T-helper 9 cell (primary cell): Measurements from ENCODE around the gene EML6.
"Not testable (repeated sequence)": the region's sequence is repeated elsewhere in the genome, so short reads cannot be mapped to it uniquely, and the experiment has no call there.

Experiments
- DNase-seq: peaks from one replicate; pipeline ENCODE4 v3.0.0-alpha.2; 2020

EML6 gene

GRCh38 chr2:54855434-54855833, 132.0 kb downstream of the EML6 start:
- no peak for DNase-seq

DNA sequence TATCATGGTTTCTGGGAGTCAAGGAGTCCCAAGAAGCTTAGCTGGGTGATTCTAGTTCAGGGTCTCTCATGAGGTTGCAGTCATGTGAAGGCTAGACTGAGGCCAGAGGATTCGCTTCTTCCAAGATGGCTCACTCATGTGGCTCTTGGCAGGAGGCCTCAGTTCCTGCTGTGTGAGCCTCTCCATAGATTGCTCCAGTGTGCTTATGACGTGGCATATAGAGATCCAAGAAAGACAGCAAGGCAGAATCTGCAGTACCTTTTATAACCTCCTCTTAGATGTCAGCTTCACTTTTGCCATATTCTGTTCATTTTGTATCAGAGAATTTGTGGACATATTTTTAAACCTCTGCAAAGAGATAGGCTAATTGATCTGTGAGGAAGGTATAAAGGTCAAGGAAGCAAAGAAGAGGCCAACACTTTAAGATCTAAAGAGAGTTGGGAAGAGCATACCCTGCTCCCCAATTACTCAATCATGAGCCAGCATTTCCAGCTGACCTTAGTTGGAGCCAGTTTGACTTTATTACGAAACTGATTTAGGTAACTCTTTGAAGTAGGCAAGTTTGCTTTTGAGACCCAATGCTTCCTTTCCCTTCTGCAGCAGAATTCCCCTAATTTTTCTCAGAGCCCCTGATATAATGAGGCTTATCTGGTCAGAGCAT, 134.7 kb downstream of the EML6 start:
- DNase-seq: no peak

DNA sequence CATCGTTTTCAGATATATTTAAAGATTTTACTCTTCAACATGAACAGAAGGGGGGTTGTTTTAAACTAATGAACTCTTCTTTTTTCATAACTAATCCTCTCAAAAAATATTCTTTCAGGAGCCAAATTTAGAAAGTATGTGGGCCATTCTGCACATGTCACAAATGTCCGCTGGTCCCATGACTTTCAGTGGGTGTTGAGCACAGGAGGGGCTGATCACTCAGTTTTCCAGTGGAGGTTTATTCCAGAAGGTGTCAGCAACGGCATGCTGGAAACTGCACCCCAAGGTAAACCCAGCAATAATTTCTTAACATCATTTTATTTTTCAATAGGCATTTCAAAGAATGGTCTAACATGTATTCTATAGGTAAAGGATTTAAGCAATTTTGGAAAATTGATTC, 136.0 kb downstream of the EML6 start:
- DNase-seq: no peak

DNA sequence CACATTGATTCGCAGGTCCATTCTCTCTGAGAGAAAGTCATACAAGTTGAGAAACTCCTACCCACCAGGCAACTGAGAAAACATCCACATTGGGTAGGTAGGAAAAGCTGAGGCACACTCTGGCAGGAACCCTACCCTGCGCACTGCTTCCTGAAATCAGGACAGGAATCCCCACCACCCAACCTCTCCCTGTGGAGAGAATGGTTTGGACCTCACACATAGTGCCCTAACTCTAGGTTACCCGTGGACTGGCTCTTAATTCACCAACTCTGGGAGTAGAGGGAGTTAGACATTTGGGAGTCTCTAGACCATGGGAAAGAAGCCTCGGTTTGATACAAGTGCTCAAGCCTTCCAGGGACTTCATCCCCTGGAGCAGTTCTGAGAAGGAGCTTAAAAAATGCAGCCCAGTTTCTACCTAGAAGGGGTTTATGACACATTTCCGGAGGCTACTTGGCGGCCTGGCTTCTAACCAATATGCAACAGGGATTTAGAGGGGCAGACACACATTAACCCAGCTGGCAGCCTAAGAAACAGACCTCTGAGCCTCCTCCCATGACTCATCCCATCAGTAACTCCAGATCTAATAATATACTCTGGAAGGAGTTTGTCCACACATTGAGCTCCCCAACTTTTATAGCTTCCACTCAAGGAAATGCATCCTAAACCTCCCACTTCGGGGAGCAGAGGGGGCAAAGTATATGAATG, 136.7 kb downstream of the EML6 start:
- no peak for DNase-seq

GRCh38 chr2:54862229-54862628, 138.8 kb downstream of the EML6 start:
- DNase-seq: no peak

DNA sequence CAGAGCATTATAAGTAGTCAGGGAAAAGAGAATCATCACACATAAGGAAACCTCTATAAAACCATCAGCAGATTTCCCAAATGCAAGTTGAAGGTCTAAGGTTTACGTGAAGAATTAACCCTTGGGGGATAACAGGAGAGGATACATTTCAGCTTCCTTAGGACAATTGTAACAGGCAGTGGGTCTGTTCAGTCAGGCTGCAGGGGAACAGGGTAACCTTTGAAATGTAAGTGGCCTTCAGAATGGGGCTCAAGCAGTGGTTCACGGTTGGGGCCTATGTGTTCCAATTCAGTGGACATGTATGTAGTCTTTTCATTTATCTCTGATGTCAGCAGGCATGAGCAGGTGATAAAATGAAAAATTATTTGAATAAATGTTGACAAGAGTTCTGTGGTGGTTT, 139.3 kb downstream of the EML6 start:
- no peak for DNase-seq

- no peak for DNase-seq
Measured at GRCh38 chr2:54863660-54864059, 140.2 kb downstream of the EML6 start.

DNA sequence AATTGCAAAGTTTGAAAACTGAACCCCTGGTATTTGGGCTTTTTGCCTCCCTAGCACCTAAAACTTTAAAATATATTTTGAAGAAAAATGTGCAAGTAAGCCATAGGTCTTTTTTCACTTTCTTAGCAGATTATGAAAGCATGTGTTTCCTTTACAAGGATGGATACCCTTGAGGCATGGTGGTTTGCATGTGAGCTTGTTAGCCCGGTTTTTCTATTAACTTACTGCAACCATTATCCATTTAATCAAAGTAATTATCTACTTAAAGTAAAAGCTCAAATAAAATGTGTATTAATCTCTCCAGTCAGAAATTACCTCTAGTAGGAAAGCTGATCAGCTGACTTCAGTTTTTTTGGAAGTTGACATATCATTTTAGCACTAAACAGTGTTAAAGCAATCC, 140.6 kb downstream of the EML6 start:
- DNase-seq: no peak

DNA sequence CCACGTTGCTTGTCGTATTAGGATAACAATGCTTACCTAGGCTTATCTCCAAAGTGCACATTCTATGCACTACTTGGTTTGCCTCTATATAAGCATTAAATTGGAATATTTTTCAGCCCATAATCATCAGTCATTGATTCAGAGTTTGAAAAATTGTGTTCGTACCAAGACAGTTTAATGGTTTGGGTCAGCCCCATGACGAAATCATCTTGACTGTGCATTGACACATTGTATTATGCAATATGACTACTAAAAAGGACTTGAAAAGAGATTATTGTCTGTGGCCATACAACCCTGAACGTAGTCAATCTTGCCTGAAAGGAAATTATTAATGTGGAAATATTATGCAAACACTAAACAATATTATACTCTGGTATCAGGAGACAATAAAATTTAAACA, 141.3 kb downstream of the EML6 start:
- DNase-seq: no peak

GRCh38 chr2:54866179-54866578, 142.7 kb downstream of the EML6 start:
- DNase-seq: no peak

DNA sequence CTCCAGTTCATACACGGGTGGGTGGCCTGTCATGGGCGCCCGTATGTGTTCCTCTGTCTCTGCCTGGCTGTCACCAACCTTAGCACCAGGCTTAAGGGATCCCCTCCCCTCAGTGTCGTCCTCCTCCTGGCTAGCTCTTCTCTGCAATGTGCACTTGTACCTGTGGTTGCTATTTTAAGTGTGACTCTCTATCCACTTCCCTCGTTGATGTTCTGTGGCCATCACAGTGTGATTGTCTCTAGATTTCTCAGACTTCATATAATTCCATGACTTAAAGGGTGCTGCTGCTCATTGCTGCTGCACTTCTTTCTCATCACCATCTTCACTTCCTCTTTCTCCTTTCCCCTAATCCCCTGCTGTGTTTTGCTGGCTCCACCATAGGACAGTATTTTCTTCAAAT, 143.4 kb downstream of the EML6 start:
- no peak for DNase-seq

DNA sequence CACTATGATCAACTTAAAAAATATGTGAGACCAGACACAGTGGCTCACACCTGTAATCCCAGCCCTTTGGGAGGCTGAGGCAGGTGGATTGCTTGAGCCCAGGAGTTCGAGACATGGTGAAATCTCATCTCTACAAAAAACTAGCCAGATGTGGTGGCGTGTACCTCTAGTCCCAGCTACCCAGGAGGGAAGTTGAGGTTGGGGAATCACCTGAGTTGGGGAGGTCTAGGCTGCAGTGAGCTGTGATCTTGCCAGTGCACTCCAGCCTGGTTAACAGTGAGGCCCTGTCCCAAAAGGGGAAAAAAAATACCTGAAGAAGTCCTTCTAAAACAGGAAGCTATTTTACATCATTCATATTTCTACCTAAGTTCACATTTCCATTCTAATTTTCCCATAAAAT, 144.0 kb downstream of the EML6 start:
- DNase-seq: no peak

DNA sequence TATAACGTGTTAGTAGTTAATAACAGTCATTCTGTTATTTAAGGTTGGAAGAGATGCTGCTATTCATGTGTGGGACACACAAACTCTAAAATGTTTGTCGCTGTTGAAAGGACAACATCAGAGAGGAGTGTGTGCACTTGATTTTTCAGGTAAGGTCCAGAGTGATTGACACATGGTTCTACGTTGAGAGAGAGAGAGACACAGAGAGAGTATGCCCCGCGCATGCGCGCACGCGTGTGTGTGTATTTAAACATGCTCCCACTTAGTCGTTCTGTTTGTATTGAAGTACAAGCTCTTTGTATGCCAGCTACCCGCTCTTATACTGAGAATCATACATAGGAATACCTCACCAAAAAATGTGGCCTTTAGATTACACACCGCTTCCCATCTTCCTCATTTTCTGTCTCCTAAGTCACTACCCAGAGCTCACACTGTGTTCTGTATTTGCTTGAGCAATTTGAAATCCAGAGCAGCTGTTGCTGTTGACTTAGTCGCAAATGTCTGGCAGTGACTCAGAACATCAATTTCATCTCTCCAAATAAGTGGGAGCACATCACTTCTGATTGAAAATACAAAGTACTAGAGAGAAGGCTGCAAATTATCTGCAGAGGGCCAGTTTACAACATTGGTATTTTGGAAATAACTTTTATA, 148.1 kb downstream of the EML6 start:
- DNase-seq: no peak

GRCh38 chr2:54872780-54873179, 149.3 kb downstream of the EML6 start:
- no peak for DNase-seq

DNA sequence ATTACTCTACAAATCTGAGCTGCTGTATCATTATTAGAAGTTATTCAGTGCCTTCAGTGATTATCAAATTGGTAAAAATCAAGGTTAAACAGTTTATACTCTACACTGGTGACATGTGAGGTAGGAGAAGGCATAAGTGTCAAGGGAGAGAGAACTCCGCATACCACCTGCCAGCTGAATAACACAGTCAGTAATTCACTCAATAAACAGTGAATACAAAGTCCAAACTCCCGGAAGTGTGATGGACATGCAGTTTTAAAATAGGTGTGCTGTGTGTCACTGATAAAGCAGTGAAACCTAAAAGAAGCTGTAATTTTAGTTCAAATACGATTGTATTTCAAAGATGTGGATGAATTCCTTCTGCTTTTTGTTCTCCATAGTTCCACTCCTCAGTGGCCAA, 149.8 kb downstream of the EML6 start:
- DNase-seq: not testable (repeated sequence)

DNA sequence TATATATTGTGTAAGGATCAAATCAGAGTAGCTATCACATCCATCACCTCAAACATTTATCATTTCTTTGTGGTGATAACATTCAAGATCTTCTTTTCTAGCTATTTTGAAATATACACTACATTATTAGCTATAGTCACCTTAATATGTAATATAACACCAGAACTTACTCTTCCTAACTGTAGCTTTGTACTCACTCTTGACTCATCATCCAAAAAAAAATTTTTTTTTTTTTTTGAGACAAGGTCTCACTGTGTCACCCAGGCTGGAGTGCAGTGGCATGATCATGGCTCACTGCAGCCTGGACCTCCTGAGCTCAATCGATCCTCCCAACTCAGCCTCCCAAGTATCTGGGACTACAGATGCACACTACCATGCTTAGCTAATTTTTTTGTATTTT, 153.3 kb downstream of the EML6 start:
- DNase-seq: no peak

GRCh38 chr2:54878182-54878581, 154.7 kb downstream of the EML6 start:
- no peak for DNase-seq

DNA sequence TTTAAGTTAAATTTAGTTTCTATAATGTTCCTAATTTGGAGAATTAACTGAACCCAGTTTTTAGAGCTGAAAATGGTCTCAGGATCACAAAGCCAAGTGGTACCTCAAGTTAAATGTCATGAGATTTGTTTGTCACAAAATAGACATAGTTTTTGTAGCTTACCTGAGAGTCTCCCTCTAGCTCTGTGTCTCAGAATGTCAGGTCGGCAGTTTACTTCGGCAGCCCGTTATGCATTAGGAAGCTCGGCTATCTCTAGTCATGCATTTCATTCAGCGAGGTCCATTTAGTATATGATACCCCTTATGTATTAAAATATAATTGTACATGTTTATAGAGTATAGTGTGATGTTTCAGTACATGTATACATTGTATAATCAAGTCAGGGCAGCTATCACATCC, 155.6 kb downstream of the EML6 start:
- DNase-seq: no peak

DNA sequence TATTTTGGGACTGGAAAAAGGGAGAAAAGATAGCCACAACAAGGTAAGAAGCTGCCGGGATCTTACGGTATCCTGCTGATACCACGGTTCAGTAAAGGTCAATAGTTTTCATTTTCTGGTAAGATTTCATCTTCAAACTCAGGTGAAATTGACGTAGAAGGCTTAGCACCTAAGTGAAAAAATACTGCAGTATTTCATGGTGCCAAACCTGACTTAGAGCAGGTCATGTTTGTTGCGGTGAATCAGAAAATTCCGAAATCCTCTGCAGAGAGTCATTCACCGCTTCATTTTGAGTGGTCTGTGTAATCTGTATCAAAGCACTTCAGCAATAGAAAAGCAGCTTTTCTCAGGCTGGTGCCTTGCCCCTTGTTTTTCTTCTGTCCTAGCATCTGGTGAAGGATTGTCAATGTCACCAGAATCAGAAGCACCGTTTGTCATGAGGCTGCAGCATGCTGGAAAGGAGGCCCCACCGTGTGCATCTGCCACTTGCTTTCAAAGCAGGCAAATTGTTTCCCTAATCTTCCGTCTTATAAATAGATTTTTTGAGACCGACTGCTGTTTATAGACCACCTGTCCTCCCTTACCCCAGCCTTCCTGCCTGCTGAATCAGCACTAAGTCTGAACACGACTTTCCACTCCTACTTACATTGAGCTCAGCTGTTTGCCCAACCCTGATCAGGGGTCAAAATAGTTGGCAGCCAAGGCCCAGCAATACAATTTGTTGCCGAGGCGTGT, 156.3 kb downstream of the EML6 start:
- no peak for DNase-seq

DNA sequence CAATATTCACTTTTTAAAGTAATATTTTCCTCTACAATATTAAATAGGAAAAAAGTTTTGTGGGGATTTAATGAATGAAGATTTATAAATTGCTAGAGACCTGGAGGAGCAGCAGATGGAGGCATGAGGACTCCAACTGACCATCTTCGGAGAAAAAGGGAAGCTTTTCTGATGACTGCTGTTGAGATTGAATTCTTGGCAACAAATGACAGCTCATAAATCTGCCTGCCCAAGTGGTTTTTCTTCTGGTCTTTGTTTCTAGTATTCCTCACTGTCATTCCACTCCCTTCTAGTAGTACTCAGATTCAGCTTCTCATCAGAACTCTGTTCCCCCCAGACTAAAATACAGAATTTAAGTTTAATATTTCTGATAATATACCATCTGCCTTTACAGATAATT, 157.0 kb downstream of the EML6 start:
- DNase-seq: no peak

GRCh38 chr2:54881759-54882158, 158.3 kb downstream of the EML6 start:
- DNase-seq: no peak

DNA sequence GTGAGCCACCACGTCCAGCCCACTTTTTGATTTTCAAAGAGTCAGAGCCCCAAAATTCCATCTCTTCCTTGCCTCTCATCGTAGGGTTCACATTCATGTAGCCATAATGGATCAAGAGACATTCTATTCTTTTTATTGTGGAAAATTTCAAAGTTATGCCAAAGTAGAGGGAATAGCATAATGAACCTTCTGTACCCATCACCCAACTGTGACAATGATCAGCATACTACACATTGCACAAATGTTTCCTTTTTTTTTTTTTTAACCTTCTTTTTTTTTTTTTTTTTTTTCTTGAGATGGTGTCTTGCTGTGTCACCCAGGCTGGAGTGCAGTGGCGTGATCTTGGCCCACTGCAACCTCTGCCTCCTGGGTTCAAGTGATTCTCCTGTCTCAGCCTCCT, 162.4 kb downstream of the EML6 start:
- no peak for DNase-seq

GRCh38 chr2:54887850-54888545, 164.5 kb downstream of the EML6 start:
- no peak for DNase-seq
